HG02588 (cell line): ENCODE measurements around the gene ITSN1.

Experiments
- ATAC-seq: cut with Tn5 transposase; IDR thresholded peaks from one replicate; pipeline ENCODE4 v1.9.1; 2021; ENCODE audit warnings: mild to moderate bottlenecking, moderate library complexity; ENCODE audit not compliant: unreplicated experiment

Gene ITSN1

GRCh38 chr21:33829844-33830243 lies 187.5 kb downstream of the ITSN1 start:
- no peak for ATAC-seq

GRCh38 chr21:33831962-33832659 lies 189.8 kb downstream of the ITSN1 start:
- no peak for ATAC-seq

GRCh38 chr21:33834801-33835500 lies 192.7 kb downstream of the ITSN1 start:
- ATAC-seq = no peak

- ATAC-seq = no peak
Observed at GRCh38 chr21:33835920-33836319, 193.6 kb downstream of the ITSN1 start.

- no peak for ATAC-seq
Observed at GRCh38 chr21:33836408-33836807, 194.1 kb downstream of the ITSN1 start.

- no peak for ATAC-seq
Observed at GRCh38 chr21:33839167-33839716, 196.9 kb downstream of the ITSN1 start.

GRCh38 chr21:33839806-33840205 lies 197.5 kb downstream of the ITSN1 start:
- ATAC-seq = no peak

- ATAC-seq = no peak
Observed at GRCh38 chr21:33840771-33841170, 198.5 kb downstream of the ITSN1 start.

GRCh38 chr21:33841561-33841960 lies 199.3 kb downstream of the ITSN1 start:
- no peak for ATAC-seq

GRCh38 chr21:33843216-33843615 lies 200.9 kb downstream of the ITSN1 start:
- ATAC-seq = no peak

- no peak for ATAC-seq
Observed at GRCh38 chr21:33844104-33844889, 202.0 kb downstream of the ITSN1 start.

GRCh38 chr21:33844890-33845205 lies 202.5 kb downstream of the ITSN1 start:
- ATAC-seq = no peak

GRCh38 chr21:33846141-33846540 lies 203.8 kb downstream of the ITSN1 start:
- ATAC-seq = no peak

GRCh38 chr21:33847588-33848248 lies 205.4 kb downstream of the ITSN1 start:
- ATAC-seq = no peak

GRCh38 chr21:33848249-33848953 lies 206.1 kb downstream of the ITSN1 start:
- ATAC-seq = no peak

- ATAC-seq = no peak
Observed at GRCh38 chr21:33849834-33850233, 207.5 kb downstream of the ITSN1 start.

- ATAC-seq = no peak
Observed at GRCh38 chr21:33850401-33850800, 208.1 kb downstream of the ITSN1 start.

GRCh38 chr21:33850985-33851384 lies 208.7 kb downstream of the ITSN1 start:
- ATAC-seq = no peak

- ATAC-seq = no peak
Observed at GRCh38 chr21:33852485-33852884, 210.2 kb downstream of the ITSN1 start.

GRCh38 chr21:33854604-33855003 lies 212.3 kb downstream of the ITSN1 start:
- ATAC-seq = no peak
